GM12865 (cell line): ENCODE measurements around the gene UNC13B.

Experiments
- DNase-seq: peaks from one replicate; pipeline ENCODE4 v3.0.0; 2010; ENCODE audit warnings: low read depth
- H3K4me3 ChIP-seq: 2 replicates; pipeline ENCODE4 v1.5.1; 2011; ENCODE audit warnings: mild to moderate bottlenecking, low read depth, low read length, control low read depth
- CTCF ChIP-seq: IDR thresholded peaks from 2 replicates; pipeline ENCODE4 v1.5.1; 2011; ENCODE audit warnings: low read length, control low read depth, low read depth, inconsistent platforms; ENCODE audit not compliant: insufficient read depth; ENCODE audit errors: missing control alignments

Gene UNC13B

GRCh38 chr9:35396560-35397215, 234.9 kb downstream of the UNC13B start:
- no peak overlapping the region for H3K4me3 ChIP-seq
- no peak for TF ChIP-seq CTCF
- no peak for DNase-seq

- no peak overlapping the region for H3K4me3 ChIP-seq
- no peak for TF ChIP-seq CTCF
- DNase-seq = peak; percentile 24
Measured at GRCh38 chr9:35397216-35397698, 235.4 kb downstream of the UNC13B start.

- no peak overlapping the region for H3K4me3 ChIP-seq
- DNase-seq = peak; percentile 13
- TF ChIP-seq CTCF = no peak
Measured at GRCh38 chr9:35397923-35398322, 236.1 kb downstream of the UNC13B start.

- no peak for DNase-seq
- no peak overlapping the region for H3K4me3 ChIP-seq
- no peak for TF ChIP-seq CTCF
Measured at GRCh38 chr9:35398651-35399335, 237.0 kb downstream of the UNC13B start.

- DNase-seq = no peak
- TF ChIP-seq CTCF = no peak
- H3K4me3 ChIP-seq = no peak overlapping the region
Measured at GRCh38 chr9:35404865-35405264, 243.1 kb downstream of the UNC13B start.

- no peak for DNase-seq
- no peak overlapping the region for H3K4me3 ChIP-seq
- TF ChIP-seq CTCF = no peak
Measured at GRCh38 chr9:35406183-35406959, 244.6 kb downstream of the UNC13B start.
